T-helper 2 cell treated with Interferon-gamma antibody and Interleukin-4, amounts not matched to agents 5 μg/mL and 100 μg/mL, for 36 hours (primary cell): ENCODE data around the gene DNAJB6.

Source experiments
- DNase-seq: peaks from one replicate; pipeline ENCODE4 v3.0.0; 2021; ENCODE audit warnings: low spot score
- H3K27ac Mint-ChIP-seq: one replicate; pipeline ENCODE4 v1.8.0; 2021; ENCODE audit warnings: mild to moderate bottlenecking, mixed read lengths
- H3K27me3 Mint-ChIP-seq: one replicate; pipeline ENCODE4 v1.8.0; 2021; ENCODE audit warnings: low read depth, mixed read lengths
- H3K36me3 Mint-ChIP-seq: one replicate; pipeline ENCODE4 v1.8.0; 2021; ENCODE audit warnings: low read depth, mixed read lengths
- H3K4me1 Mint-ChIP-seq: one replicate; pipeline ENCODE4 v1.8.0; 2021; ENCODE audit warnings: low read depth, mixed read lengths
- H3K4me3 Mint-ChIP-seq: one replicate; pipeline ENCODE4 v1.8.0; 2022; ENCODE audit warnings: mild to moderate bottlenecking, moderate library complexity, mixed read lengths
- H3K9me3 Mint-ChIP-seq: one replicate; pipeline ENCODE4 v1.8.0; 2021; ENCODE audit warnings: mixed read lengths

The DNAJB6 gene

GRCh38 chr7:157337316-157338149, 729 bp downstream of the DNAJB6 start:
- Mint-ChIP-seq H3K36me3 (peaks cover 21% of the 10 kb centered on the region), H3K4me1 (peaks cover 23% of the 10 kb centered on the region), H3K27me3 (peaks cover 21% of the 10 kb centered on the region), H3K9me3 (no peaks in the 10 kb centered on the region), H3K4me3 (peak overlapping the region; percentile 97), H3K27ac (peak overlapping the region; percentile 95)
- DNase-seq: peak; percentile 83

- peaks cover 7% of the 10 kb centered on the region for H3K27me3 Mint-ChIP-seq
- H3K27ac Mint-ChIP-seq: peak overlapping the region; percentile 6
- peak overlapping the region; percentile 97 for H3K4me3 Mint-ChIP-seq
- DNase-seq: peak; percentile 42
- peaks cover 23% of the 10 kb centered on the region for H3K36me3 Mint-ChIP-seq
- H3K9me3 Mint-ChIP-seq: no peaks in the 10 kb centered on the region
- H3K4me1 Mint-ChIP-seq: peaks cover 24% of the 10 kb centered on the region
Observed at GRCh38 chr7:157339777-157340677, 3.2 kb downstream of the DNAJB6 start.

- no peak for DNase-seq
- no peak overlapping the region for H3K27ac Mint-ChIP-seq
- H3K36me3 Mint-ChIP-seq: peaks cover 13% of the 10 kb centered on the region
- no peak overlapping the region for H3K4me3 Mint-ChIP-seq
- H3K4me1 Mint-ChIP-seq: peaks cover 24% of the 10 kb centered on the region
- H3K9me3 Mint-ChIP-seq: no peaks in the 10 kb centered on the region
- H3K27me3 Mint-ChIP-seq: no peaks in the 10 kb centered on the region
Observed at GRCh38 chr7:157347217-157347904, 10.6 kb downstream of the DNAJB6 start.

GRCh38 chr7:157348548-157348947, 11.7 kb downstream of the DNAJB6 start:
- Mint-ChIP-seq H3K4me1 (peaks cover 31% of the 10 kb centered on the region), H3K36me3 (peaks cover 11% of the 10 kb centered on the region), H3K27me3 (no peaks in the 10 kb centered on the region), H3K9me3 (no peaks in the 10 kb centered on the region), H3K27ac (peak overlapping the region; percentile 12), H3K4me3 (no peak overlapping the region)
- no peak for DNase-seq

- Mint-ChIP-seq H3K4me1 (peaks cover 53% of the 10 kb centered on the region), H3K4me3 (peak overlapping the region; percentile 18), H3K27ac (peak overlapping the region; percentile 8), H3K27me3 (no peaks in the 10 kb centered on the region), H3K36me3 (peaks cover 17% of the 10 kb centered on the region), H3K9me3 (no peaks in the 10 kb centered on the region)
- no peak for DNase-seq
Observed at GRCh38 chr7:157352516-157352915, 15.7 kb downstream of the DNAJB6 start.

- no peaks in the 10 kb centered on the region for H3K9me3 Mint-ChIP-seq
- H3K36me3 Mint-ChIP-seq: peaks cover 33% of the 10 kb centered on the region
- DNase-seq: no peak
- no peak overlapping the region for H3K4me3 Mint-ChIP-seq
- H3K4me1 Mint-ChIP-seq: peaks cover 55% of the 10 kb centered on the region
- no peaks in the 10 kb centered on the region for H3K27me3 Mint-ChIP-seq
- H3K27ac Mint-ChIP-seq: peak overlapping the region; percentile 73
Observed at GRCh38 chr7:157355784-157356511, 19.1 kb downstream of the DNAJB6 start.

GRCh38 chr7:157357129-157358040, 20.6 kb downstream of the DNAJB6 start:
- Mint-ChIP-seq H3K4me3 (no peak overlapping the region), H3K9me3 (no peaks in the 10 kb centered on the region), H3K4me1 (peaks cover 49% of the 10 kb centered on the region), H3K27ac (peak overlapping the region; percentile 63), H3K27me3 (no peaks in the 10 kb centered on the region), H3K36me3 (peaks cover 37% of the 10 kb centered on the region)
- DNase-seq: no peak

- Mint-ChIP-seq H3K9me3 (no peaks in the 10 kb centered on the region), H3K4me3 (no peak overlapping the region), H3K27ac (peak overlapping the region; percentile 49), H3K4me1 (peaks cover 43% of the 10 kb centered on the region), H3K27me3 (no peaks in the 10 kb centered on the region), H3K36me3 (peaks cover 41% of the 10 kb centered on the region)
- DNase-seq: no peak
Observed at GRCh38 chr7:157358041-157358752, 21.4 kb downstream of the DNAJB6 start.

- Mint-ChIP-seq H3K4me1 (peaks cover 38% of the 10 kb centered on the region), H3K27me3 (no peaks in the 10 kb centered on the region), H3K4me3 (no peak overlapping the region), H3K9me3 (no peaks in the 10 kb centered on the region), H3K27ac (no peak overlapping the region), H3K36me3 (peaks cover 44% of the 10 kb centered on the region)
- no peak for DNase-seq
Observed at GRCh38 chr7:157358753-157359096, 21.9 kb downstream of the DNAJB6 start.

- Mint-ChIP-seq H3K27me3 (no peaks in the 10 kb centered on the region), H3K36me3 (peaks cover 49% of the 10 kb centered on the region), H3K4me1 (peaks cover 36% of the 10 kb centered on the region), H3K27ac (no peak overlapping the region), H3K4me3 (no peak overlapping the region), H3K9me3 (no peaks in the 10 kb centered on the region)
- no peak for DNase-seq
Observed at GRCh38 chr7:157359581-157359980, 22.8 kb downstream of the DNAJB6 start.

- no peak overlapping the region for H3K4me3 Mint-ChIP-seq
- peaks cover 55% of the 10 kb centered on the region for H3K36me3 Mint-ChIP-seq
- DNase-seq: no peak
- peak overlapping the region; percentile 32 for H3K27ac Mint-ChIP-seq
- H3K9me3 Mint-ChIP-seq: no peaks in the 10 kb centered on the region
- peaks cover 30% of the 10 kb centered on the region for H3K4me1 Mint-ChIP-seq
- no peaks in the 10 kb centered on the region for H3K27me3 Mint-ChIP-seq
Observed at GRCh38 chr7:157360483-157361025, 23.8 kb downstream of the DNAJB6 start.

GRCh38 chr7:157361537-157361936, 24.7 kb downstream of the DNAJB6 start:
- H3K4me3 Mint-ChIP-seq: no peak overlapping the region
- peaks cover 23% of the 10 kb centered on the region for H3K4me1 Mint-ChIP-seq
- no peak overlapping the region for H3K27ac Mint-ChIP-seq
- H3K9me3 Mint-ChIP-seq: no peaks in the 10 kb centered on the region
- no peak for DNase-seq
- peaks cover 63% of the 10 kb centered on the region for H3K36me3 Mint-ChIP-seq
- no peaks in the 10 kb centered on the region for H3K27me3 Mint-ChIP-seq
